ENCODE results near the gene MAPK8IP3.

The MAPK8IP3 gene

DNA sequence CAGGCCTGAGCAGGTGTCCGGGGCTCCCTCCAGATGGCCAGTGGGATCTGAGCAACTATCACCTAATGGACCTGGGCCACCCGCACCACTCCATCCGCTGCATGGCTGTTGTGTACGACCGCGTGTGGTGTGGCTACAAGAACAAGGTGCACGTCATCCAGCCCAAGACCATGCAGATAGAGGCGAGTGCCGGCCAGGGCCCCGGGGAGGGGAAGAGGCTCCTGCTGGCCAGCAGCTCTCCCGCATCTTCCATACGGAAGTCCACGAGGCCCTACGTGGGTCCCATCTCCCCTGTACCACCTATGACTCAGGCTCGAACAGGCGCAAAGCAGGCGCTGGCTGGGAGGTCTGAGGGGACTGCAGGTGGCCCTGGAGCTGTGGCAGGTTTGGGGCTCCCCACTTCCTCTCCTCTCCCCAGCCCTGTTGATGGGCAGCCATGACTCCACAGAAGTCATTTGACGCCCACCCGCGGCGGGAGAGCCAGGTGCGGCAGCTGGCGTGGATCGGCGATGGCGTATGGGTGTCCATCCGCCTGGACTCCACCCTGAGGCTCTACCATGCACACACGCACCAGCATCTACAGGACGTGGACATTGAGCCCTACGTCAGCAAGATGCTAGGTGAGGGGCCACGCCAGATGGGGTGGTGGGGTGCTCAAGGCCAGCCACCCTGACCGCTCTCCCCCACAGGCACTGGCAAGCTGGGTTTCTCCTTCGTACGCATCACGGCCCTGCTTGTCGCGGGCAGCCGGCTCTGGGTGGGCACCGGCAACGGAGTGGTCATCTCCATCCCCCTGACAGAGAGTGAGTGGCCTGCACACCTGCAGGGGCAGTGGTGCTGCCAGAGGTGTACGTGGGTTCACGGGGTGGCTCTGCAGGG lies 61.4 kb downstream of the MAPK8IP3 start:
- no peak overlapping the region for H3K4me3 ChIP-seq (ENCODE audit: low read length, poor library complexity, severe bottlenecking)
- H3K4me1 ChIP-seq (ENCODE audit: insufficient read depth, low read length, poor library complexity, severe bottlenecking), result no peaks in the 10 kb centered on the region
- H3F3A ChIP-seq (ENCODE audit: low read depth), result no peaks in the 10 kb centered on the region
- no peak overlapping the region for H3K9ac ChIP-seq (ENCODE audit: low read depth, low read length, poor library complexity, severe bottlenecking)
- no peak for TF ChIP-seq CTCF (conservative IDR thresholded peaks at IDR 0.05; ENCODE audit: low read length)
- no peak for TF ChIP-seq EZH2phosphoT487 (IDR thresholded peaks at IDR 0.05; ENCODE audit: borderline replicate concordance)
- peaks cover 2% of the 10 kb centered on the region for H4K20me1 ChIP-seq (ENCODE audit: insufficient read depth, low read length, poor library complexity, severe bottlenecking)
- no peaks in the 10 kb centered on the region for H3K9me3 ChIP-seq (ENCODE audit: insufficient read depth, low read depth, low read length)
- no peaks in the 10 kb centered on the region for H3K36me3 ChIP-seq (ENCODE audit: insufficient read depth, low read length)
- H3K27me3 ChIP-seq (ENCODE audit: insufficient read depth, low read length, poor library complexity, severe bottlenecking), result no peaks in the 10 kb centered on the region
- no peak overlapping the region for H3K4me2 ChIP-seq (ENCODE audit: low read depth, low read length, poor library complexity, severe bottlenecking)
- no peaks in the 10 kb centered on the region for H3K9me2 ChIP-seq (replicated peaks; ENCODE audit: low read depth, low read length)
- H3K79me2 ChIP-seq (ENCODE audit: insufficient read depth, low read length), result peaks cover 7% of the 10 kb centered on the region; the same call in 1 of the 2 replicates
- no peak overlapping the region for H2AFZ ChIP-seq (ENCODE audit: low read length)

- Histone ChIP-seq H3K9me3 (ENCODE audit: insufficient read depth, low read depth, low read length) (no peaks in the 10 kb centered on the region), H4K20me1 (ENCODE audit: insufficient read depth, low read length, poor library complexity, severe bottlenecking) (peaks cover 2% of the 10 kb centered on the region), H3K4me3 (ENCODE audit: low read length, poor library complexity, severe bottlenecking) (no peak overlapping the region), H3K79me2 (ENCODE audit: insufficient read depth, low read length) (peaks cover 12% of the 10 kb centered on the region; the same call in 1 of the 2 replicates), H3K9me2 (replicated peaks; ENCODE audit: low read depth, low read length) (no peaks in the 10 kb centered on the region), H3K9ac (ENCODE audit: low read depth, low read length, poor library complexity, severe bottlenecking) (no peak overlapping the region), H2AFZ (ENCODE audit: low read length) (no peak overlapping the region), H3K4me2 (ENCODE audit: low read depth, low read length, poor library complexity, severe bottlenecking) (no peak overlapping the region), H3K36me3 (ENCODE audit: insufficient read depth, low read length) (no peaks in the 10 kb centered on the region), H3K27me3 (ENCODE audit: insufficient read depth, low read length, poor library complexity, severe bottlenecking) (no peaks in the 10 kb centered on the region), H3F3A (ENCODE audit: low read depth) (no peaks in the 10 kb centered on the region), H3K4me1 (ENCODE audit: insufficient read depth, low read length, poor library complexity, severe bottlenecking) (no peaks in the 10 kb centered on the region)
- TF ChIP-seq EZH2phosphoT487 (IDR thresholded peaks at IDR 0.05; ENCODE audit: borderline replicate concordance) (no peak), CTCF (conservative IDR thresholded peaks at IDR 0.05; ENCODE audit: low read length) (no peak)
These were observed 62.2 kb downstream of the MAPK8IP3 start for GRCh38 chr16:1768061-1768766.

DNA sequence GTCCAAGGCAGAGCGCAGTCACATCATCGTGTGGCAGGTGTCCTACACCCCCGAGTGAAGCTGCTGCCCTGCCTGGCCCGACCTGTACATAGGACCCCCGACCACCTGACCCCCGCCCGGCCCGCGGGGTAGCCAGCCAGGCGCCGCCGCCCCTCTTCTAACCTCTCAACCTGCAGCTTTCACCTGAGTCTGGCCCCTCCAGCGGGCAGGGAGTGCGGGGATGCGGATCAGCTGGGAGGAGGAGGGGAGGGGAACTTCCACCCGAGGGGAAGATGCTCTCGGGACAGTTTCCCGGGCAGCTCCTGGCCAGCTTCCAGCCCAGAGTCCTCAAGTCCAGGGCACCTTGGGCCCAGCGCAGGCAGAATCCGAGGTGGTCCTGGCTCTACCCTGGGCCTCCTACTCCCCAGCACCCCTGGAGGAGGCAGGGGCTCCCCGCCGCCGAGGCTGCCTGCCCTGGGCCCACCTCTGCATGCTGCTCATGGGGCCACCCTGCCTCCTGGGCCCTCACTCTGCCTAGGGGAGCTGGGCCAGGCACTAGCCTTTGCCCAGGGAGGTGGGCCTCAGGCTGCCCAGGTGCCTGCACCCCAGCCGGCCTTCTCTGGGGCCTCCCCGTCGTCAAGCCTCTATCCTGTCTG lies 62.9 kb downstream of the MAPK8IP3 start:
- no peak overlapping the region for H3K9ac ChIP-seq (ENCODE audit: low read depth, low read length, poor library complexity, severe bottlenecking)
- TF ChIP-seq EZH2phosphoT487 (IDR thresholded peaks at IDR 0.05; ENCODE audit: borderline replicate concordance) (no peak), CTCF (conservative IDR thresholded peaks at IDR 0.05; ENCODE audit: low read length) (no peak)
- no peaks in the 10 kb centered on the region for H3K36me3 ChIP-seq (ENCODE audit: insufficient read depth, low read length)
- H3K9me3 ChIP-seq (ENCODE audit: insufficient read depth, low read depth, low read length), result no peaks in the 10 kb centered on the region
- no peak overlapping the region for H2AFZ ChIP-seq (ENCODE audit: low read length)
- H3K9me2 ChIP-seq (replicated peaks; ENCODE audit: low read depth, low read length), result no peaks in the 10 kb centered on the region
- H3K27me3 ChIP-seq (ENCODE audit: insufficient read depth, low read length, poor library complexity, severe bottlenecking), result no peaks in the 10 kb centered on the region
- no peak overlapping the region for H3K4me2 ChIP-seq (ENCODE audit: low read depth, low read length, poor library complexity, severe bottlenecking)
- H3K4me1 ChIP-seq (ENCODE audit: insufficient read depth, low read length, poor library complexity, severe bottlenecking), result no peaks in the 10 kb centered on the region
- peaks cover 4% of the 10 kb centered on the region for H4K20me1 ChIP-seq (ENCODE audit: insufficient read depth, low read length, poor library complexity, severe bottlenecking)
- no peaks in the 10 kb centered on the region for H3F3A ChIP-seq (ENCODE audit: low read depth)
- H3K79me2 ChIP-seq (ENCODE audit: insufficient read depth, low read length), result peaks cover 14% of the 10 kb centered on the region; the same call in 1 of the 2 replicates
- no peak overlapping the region for H3K4me3 ChIP-seq (ENCODE audit: low read length, poor library complexity, severe bottlenecking)

Data from Loucy (cell line).